Astrocyte (in vitro differentiated cells and primary cell): Measurements from ENCODE around the gene SPNS3. TPM values are rescaled to one million over a fixed set of nuclear protein-coding genes. Genes with fewer than 3 reads are reported as not detected.

Source experiments
- DNase-seq: peaks from one replicate; pipeline ENCODE4 v3.0.0-alpha.2; 2010; ENCODE audit warnings: low read depth
- FAIRE-seq: peaks from 2 replicates; lab custom pipeline; 2011; peaks lifted over from hg19 to GRCh38; lab: Jason Lieb, UNC
- H2AFZ ChIP-seq: 2 replicates; pipeline ENCODE4 v1.6.0; 2012; ENCODE audit warnings: low read depth, low read length, inconsistent platforms
- H3K27ac ChIP-seq: 2 replicates; pipeline ENCODE4 v1.5.1; 2011; ENCODE audit warnings: low read depth, low read length, inconsistent platforms
- H3K27me3 ChIP-seq: 2 replicates; pipeline ENCODE4 v1.6.0; 2011; ENCODE audit warnings: low read length, inconsistent platforms; ENCODE audit not compliant: insufficient read depth
- H3K36me3 ChIP-seq: 2 replicates; pipeline ENCODE4 v1.5.1; 2011; ENCODE audit warnings: low read length, inconsistent platforms; ENCODE audit not compliant: insufficient read depth
- H3K4me1 ChIP-seq: 2 replicates; pipeline ENCODE4 v1.5.1; 2011; ENCODE audit warnings: low read length, inconsistent platforms; ENCODE audit not compliant: insufficient read depth
- H3K4me2 ChIP-seq: 2 replicates; pipeline ENCODE4 v1.6.0; 2012; ENCODE audit warnings: low read length, inconsistent platforms
- H3K4me3 ChIP-seq: 2 replicates; pipeline ENCODE4 v1.5.1; 2011; ENCODE audit warnings: low read depth, mild to moderate bottlenecking, low read length, inconsistent platforms; ENCODE audit not compliant: insufficient read depth
- H3K79me2 ChIP-seq: 2 replicates; pipeline ENCODE4 v1.6.0; 2012; ENCODE audit warnings: mild to moderate bottlenecking, low read length, inconsistent platforms; ENCODE audit not compliant: insufficient read depth
- H3K9ac ChIP-seq: 2 replicates; pipeline ENCODE4 v1.6.0; 2012; ENCODE audit warnings: mild to moderate bottlenecking, low read length, inconsistent platforms
- H3K9me3 ChIP-seq: 2 replicates; pipeline ENCODE4 v1.5.1; 2012; ENCODE audit warnings: low read depth, mild to moderate bottlenecking, low read length, inconsistent platforms; ENCODE audit not compliant: insufficient read depth
- H4K20me1 ChIP-seq: 2 replicates; pipeline ENCODE4 v1.6.0; 2012; ENCODE audit warnings: low read length, inconsistent platforms; ENCODE audit not compliant: insufficient read depth
- H3K27ac Mint-ChIP-seq: one replicate; pipeline ENCODE4 v1.8.0; 2021; ENCODE audit warnings: mild to moderate bottlenecking, mixed read lengths; ENCODE audit not compliant: unreplicated experiment
- H3K27me3 Mint-ChIP-seq: one replicate; pipeline ENCODE4 v1.8.0; 2021; ENCODE audit warnings: low read depth, mixed read lengths; ENCODE audit not compliant: unreplicated experiment
- H3K36me3 Mint-ChIP-seq: one replicate; pipeline ENCODE4 v1.8.0; 2021; ENCODE audit warnings: low read depth, mixed read lengths; ENCODE audit not compliant: unreplicated experiment
- H3K4me1 Mint-ChIP-seq: one replicate; pipeline ENCODE4 v1.8.0; 2021; ENCODE audit warnings: low read depth, mixed read lengths; ENCODE audit not compliant: unreplicated experiment
- H3K4me3 Mint-ChIP-seq: one replicate; pipeline ENCODE4 v1.8.0; 2021; ENCODE audit warnings: mild to moderate bottlenecking, moderate library complexity, mixed read lengths; ENCODE audit not compliant: unreplicated experiment
- H3K9me3 Mint-ChIP-seq: one replicate; pipeline ENCODE4 v1.8.0; 2021; ENCODE audit warnings: mild to moderate bottlenecking, mixed read lengths; ENCODE audit not compliant: unreplicated experiment
- EZH2 ChIP-seq: IDR thresholded peaks from 2 replicates; pipeline ENCODE4 v1.6.1; 2012; ENCODE audit warnings: mild to moderate bottlenecking, low read length, inconsistent platforms; ENCODE audit not compliant: insufficient read depth
- total RNA-seq: library from RNA; stranded (reverse); gene quantifications from 2 replicates; pipeline ENCODE4 v1.2.1, GENCODE V29; 2021
- TF ChIP-seq, protein P1 (sequence below): IDR thresholded peaks from 2 replicates; pipeline ENCODE4 v1.5.1; 2011; ENCODE audit warnings: low read depth, mild to moderate bottlenecking, inconsistent platforms, low read length, moderate library complexity; ENCODE audit not compliant: insufficient read depth

SPNS3 gene
- total RNA-seq, 1 donor from 2014 or later: not detected

DNA sequence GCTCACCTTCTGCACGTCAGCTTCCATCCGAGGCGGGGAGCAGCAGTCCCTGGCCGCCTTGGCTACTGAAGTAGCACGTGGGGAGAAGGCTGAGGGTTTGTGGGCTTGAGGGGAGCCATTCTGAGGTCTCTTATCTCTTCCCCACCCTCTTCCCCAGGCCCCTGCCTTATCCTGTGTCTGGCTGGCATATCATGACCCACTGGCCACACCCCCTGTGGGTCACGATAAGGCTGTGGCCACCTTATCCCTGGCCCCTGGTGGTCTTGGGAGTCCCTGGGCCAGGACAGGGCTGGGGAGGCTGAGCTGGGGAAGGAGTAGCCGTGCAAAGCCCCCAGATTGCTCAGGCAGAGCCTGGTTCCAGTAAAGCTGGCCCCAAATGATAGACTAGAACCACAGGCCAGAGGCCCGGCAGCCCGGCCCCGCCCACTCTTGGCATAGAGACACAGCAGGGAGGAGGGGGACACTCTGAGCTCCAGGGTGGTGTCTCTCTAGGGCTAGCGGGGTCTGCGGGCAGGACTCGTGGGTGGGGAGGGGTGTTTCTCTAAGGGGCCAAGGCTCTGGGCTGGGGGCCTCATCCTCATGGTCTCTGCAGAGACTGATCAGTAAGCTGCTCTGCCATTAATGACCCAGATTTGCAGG is 72.6 kb downstream of the SPNS3 start:
- Histone ChIP-seq H3K4me1 (peaks cover 8% of the 10 kb centered on the region), H3K27ac (no peak overlapping the region), H4K20me1 (no peaks in the 10 kb centered on the region), H3K27me3 (peaks cover 20% of the 10 kb centered on the region), H2AFZ (no peak overlapping the region), H3K4me3 (no peak overlapping the region), H3K9me3 (no peaks in the 10 kb centered on the region), H3K79me2 (no peaks in the 10 kb centered on the region), H3K36me3 (no peaks in the 10 kb centered on the region), H3K9ac (no peak overlapping the region), H3K4me2 (no peak overlapping the region)
- Mint-ChIP-seq H3K9me3 (peaks cover 8% of the 10 kb centered on the region), H3K36me3 (peaks cover 6% of the 10 kb centered on the region), H3K4me3 (no peak overlapping the region), H3K27me3 (peaks cover 69% of the 10 kb centered on the region), H3K4me1 (no peaks in the 10 kb centered on the region), H3K27ac (no peak overlapping the region)
- DNase-seq (no peak), FAIRE-seq (no peak)
- TF ChIP-seq, protein P1, sequence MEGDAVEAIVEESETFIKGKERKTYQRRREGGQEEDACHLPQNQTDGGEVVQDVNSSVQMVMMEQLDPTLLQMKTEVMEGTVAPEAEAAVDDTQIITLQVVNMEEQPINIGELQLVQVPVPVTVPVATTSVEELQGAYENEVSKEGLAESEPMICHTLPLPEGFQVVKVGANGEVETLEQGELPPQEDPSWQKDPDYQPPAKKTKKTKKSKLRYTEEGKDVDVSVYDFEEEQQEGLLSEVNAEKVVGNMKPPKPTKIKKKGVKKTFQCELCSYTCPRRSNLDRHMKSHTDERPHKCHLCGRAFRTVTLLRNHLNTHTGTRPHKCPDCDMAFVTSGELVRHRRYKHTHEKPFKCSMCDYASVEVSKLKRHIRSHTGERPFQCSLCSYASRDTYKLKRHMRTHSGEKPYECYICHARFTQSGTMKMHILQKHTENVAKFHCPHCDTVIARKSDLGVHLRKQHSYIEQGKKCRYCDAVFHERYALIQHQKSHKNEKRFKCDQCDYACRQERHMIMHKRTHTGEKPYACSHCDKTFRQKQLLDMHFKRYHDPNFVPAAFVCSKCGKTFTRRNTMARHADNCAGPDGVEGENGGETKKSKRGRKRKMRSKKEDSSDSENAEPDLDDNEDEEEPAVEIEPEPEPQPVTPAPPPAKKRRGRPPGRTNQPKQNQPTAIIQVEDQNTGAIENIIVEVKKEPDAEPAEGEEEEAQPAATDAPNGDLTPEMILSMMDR: no peak
- no peak for TF ChIP-seq EZH2

DNA sequence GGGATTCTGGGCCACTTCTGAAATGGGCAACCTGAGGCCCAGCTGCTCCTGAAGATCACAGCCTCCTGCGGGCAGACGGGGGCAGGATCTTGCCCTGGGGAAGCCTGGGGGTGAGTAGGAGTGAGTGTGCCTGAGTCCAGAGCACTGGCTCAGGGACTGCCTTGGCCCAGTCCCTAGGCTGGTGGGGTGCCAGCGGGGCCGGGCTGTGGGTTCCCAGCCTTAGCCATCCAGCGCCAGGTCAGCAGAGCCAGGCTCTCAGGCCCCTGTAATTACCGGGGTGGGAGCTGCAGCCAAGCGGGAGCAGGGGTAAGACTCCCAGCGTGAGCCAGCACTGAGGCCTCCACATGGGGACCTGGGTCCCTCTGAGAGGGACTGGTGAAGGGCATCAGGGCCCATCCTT is 73.2 kb downstream of the SPNS3 start:
- Histone ChIP-seq H3K9ac (no peak overlapping the region), H3K4me3 (no peak overlapping the region), H3K4me1 (peaks cover 8% of the 10 kb centered on the region), H2AFZ (no peak overlapping the region), H3K27ac (no peak overlapping the region), H3K27me3 (peaks cover 16% of the 10 kb centered on the region), H3K9me3 (no peaks in the 10 kb centered on the region), H4K20me1 (no peaks in the 10 kb centered on the region), H3K79me2 (no peaks in the 10 kb centered on the region), H3K36me3 (no peaks in the 10 kb centered on the region), H3K4me2 (no peak overlapping the region)
- Mint-ChIP-seq H3K9me3 (peaks cover 8% of the 10 kb centered on the region), H3K27me3 (peaks cover 65% of the 10 kb centered on the region), H3K4me1 (no peaks in the 10 kb centered on the region), H3K36me3 (peaks cover 6% of the 10 kb centered on the region), H3K27ac (no peak overlapping the region), H3K4me3 (no peak overlapping the region)
- FAIRE-seq: no peak
- no peak for DNase-seq
- TF ChIP-seq EZH2: no peak
- TF ChIP-seq, protein P1: no peak

DNA sequence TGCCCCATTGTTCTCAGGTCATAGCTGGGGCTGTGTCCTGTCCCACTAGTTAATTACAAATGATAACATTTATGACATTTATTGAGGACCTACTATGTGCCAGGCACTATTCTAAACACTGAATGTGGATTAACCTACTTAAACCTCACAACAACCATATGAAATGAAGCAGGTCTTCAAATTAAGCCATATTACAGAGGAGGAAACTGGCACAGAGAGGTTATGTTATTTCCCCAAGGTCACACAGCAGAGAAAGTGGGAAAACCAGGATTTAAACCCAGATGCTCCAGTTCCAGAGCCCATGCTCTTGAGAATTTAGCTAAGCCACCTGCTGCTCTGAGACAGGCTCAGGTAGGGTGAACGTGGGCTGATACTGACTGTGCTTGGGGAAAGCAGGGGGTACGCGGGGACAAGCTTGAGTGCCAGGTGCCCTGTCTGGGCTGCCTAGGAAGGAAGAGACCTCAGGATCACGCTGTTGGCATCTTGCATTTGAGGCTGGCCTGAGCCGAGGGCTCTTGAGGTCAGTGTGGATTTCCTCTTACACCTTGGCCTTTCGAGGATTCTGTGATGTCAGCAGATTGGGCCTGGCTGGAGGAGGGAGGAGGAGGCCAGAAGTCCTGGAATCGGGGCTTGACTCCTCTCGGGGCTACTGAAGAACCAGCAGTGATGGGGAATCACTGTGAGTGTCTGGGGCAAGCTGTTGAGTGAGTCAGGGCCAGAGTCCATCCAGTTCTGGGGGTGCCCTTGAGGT is 73.8 kb downstream of the SPNS3 start:
- Histone ChIP-seq H3K79me2 (no peaks in the 10 kb centered on the region), H3K27me3 (peaks cover 13% of the 10 kb centered on the region), H4K20me1 (no peaks in the 10 kb centered on the region), H3K36me3 (no peaks in the 10 kb centered on the region), H3K9ac (no peak overlapping the region), H3K4me1 (peaks cover 8% of the 10 kb centered on the region), H3K4me3 (no peak overlapping the region), H3K4me2 (no peak overlapping the region), H3K27ac (no peak overlapping the region), H2AFZ (no peak overlapping the region), H3K9me3 (no peaks in the 10 kb centered on the region)
- Mint-ChIP-seq H3K27me3 (peaks cover 65% of the 10 kb centered on the region), H3K27ac (no peak overlapping the region), H3K4me3 (no peak overlapping the region), H3K9me3 (peaks cover 8% of the 10 kb centered on the region), H3K4me1 (no peaks in the 10 kb centered on the region), H3K36me3 (peaks cover 6% of the 10 kb centered on the region)
- DNase-seq (no peak), FAIRE-seq (no peak)
- no peak for TF ChIP-seq EZH2
- TF ChIP-seq, protein P1: no peak
